ENCODE measurements around the gene ATG7.
"Not testable (repeated sequence)": the region's sequence is repeated elsewhere in the genome, so short reads cannot be mapped to it uniquely, and the experiment has no call there.

The ATG7 gene

DNA sequence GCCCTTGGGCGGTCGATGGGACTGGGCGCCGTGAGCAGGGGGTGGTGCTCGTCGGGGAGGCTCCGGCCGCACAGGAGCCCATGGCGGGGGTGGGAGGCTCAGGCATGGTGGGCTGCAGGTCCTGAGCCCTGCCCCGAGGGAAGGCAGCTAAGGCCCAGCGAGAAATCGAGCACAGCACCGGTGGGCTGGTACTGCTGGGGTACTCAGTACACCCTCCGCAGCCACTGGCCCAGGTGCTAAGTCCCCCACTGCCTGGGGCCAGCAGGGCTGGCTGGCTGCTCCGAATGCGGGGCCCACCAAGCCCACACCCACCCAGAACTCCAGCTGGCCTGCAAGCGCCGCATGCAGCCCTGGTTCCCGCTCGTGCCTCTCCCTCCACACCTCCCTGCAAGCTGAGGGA lies 239.4 kb downstream of the ATG7 start:
- DNase-seq, result not testable (repeated sequence)

DNA sequence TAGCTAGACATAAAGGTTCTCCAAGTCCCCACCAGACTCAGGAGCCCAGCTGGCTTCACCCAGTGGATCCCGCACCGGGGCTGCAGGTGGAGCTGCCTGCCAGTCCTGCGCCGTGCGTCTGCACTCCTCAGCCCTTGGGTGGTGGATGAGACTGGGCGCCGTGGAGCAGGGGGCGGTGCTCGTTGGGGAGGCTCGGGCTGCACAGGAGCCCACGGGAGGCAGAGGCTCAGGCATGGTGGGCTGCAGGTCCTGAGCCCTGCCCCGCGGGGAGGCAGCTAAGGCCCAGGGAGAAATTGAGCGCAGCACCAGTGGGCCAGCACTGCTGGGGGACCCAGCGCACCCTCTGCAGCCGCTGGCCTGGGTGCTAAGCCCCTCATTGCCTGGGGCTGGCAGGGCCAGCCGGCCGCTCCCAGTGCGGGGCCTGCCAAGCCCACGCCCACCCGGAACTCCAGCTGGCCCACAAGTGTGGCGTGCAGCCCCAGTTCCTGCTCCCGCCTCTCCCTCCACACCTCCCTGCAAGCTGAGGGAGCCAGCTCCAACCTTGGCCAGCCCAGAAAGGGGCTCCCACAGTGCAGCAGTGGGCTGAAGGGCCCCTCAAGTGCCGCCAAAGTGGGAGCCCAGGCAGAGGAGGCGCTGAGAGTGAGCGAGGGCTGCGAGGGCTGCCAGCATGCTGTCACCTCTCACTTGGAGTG lies 241.1 kb downstream of the ATG7 start:
- not testable (repeated sequence) for DNase-seq

DNA sequence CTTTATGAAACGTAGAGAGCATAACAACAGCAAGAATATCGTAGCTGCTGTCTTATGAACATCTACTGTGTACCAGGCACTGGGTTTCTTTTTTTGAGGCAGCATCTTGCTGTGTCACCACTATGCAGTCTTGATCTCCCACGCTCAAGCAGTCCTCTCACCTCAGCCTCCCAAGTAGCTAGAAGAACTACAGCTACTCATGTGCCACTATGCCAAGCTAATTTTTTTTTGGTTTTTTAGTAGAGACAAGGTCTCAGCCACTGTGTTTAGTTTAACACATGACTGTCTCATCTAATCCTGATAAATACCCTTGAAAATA lies 241.6 kb downstream of the ATG7 start:
- DNase-seq, result no peak

DNA sequence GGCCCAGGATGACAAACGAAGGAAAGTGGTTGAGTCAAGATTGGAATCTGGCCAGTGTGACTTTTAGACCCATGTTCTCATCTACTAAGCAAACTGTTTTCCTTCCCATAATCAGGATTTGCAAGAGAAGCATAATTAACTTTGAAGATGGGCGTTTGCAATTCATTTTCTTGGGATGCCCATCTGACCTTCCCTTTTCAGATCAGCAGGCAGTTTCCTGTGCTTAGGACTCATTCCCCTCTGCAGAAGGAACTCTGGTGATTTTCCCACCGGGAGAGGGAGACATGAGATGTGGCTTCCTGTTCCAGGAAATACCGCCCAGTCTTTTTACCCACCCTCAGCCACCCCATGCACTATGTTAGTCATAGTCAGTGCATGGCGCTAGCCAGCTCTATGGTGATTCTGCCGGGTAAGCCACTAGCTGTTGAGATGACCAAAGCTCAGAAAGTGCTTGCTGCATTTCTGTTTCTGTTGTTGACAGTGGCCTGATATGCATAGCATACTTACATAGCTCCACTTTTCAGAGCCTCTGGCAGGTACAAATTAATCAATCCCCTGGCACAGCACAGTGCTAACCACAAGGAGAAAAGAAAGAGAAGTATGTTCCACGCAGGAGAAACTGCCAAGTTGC lies 242.1 kb downstream of the ATG7 start:
- no peak for DNase-seq

DNA sequence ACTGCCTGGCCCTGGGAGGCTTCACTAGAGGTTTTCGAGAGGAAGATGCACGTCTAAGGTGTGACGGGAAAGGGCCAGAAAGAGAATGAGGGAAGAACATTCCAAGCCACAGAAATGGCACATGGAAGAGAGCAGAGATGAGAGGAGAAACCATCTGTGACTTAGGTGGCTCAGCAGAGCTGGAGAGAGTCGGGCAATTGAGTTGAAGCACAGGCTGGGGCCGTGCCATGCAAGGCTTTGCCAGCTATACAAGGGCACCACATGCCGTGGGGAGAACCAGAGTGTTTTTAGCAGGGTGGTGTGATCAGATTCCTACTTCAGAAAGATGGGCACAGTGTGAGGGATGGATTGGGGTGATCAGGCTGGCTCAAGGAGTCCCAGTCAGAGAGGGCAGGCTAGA lies 245.4 kb downstream of the ATG7 start:
- DNase-seq, result no peak

DNA sequence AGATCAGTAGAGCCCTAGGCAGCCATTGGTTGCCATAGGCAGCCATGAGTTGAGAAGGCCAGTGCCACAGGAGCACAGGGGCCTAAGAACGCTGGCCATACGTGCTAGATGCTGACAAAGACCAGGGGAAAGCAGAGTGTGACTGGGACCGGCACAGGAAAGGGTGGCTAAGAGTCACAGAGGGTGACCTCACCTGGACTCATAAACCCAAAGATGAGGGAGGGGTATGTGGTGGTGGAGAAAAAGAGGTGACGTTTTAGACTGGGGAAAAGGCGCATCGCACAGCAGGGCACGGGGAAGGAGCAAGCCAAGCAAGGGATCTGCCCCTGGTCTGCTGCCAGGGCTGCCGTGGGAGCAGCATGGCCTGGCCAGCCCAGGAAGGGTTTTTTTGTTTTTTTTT lies 249.0 kb downstream of the ATG7 start:
- DNase-seq, result no peak

DNA sequence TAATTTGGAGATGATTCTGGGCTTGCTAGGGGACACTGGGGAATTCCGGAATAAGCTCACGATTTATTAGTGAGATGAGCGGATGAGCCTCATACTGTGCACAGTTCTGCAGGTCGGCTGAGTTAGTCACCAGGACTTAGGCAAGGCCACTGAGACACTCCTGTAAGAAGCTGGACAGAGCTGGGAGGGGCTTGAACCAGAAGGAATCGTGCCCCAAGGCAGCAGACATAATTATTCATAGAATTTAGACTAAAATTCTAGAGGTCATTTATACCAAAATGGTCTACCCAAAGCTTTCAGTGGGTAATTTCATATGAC lies 250.2 kb downstream of the ATG7 start:
- DNase-seq, result no peak

DNA sequence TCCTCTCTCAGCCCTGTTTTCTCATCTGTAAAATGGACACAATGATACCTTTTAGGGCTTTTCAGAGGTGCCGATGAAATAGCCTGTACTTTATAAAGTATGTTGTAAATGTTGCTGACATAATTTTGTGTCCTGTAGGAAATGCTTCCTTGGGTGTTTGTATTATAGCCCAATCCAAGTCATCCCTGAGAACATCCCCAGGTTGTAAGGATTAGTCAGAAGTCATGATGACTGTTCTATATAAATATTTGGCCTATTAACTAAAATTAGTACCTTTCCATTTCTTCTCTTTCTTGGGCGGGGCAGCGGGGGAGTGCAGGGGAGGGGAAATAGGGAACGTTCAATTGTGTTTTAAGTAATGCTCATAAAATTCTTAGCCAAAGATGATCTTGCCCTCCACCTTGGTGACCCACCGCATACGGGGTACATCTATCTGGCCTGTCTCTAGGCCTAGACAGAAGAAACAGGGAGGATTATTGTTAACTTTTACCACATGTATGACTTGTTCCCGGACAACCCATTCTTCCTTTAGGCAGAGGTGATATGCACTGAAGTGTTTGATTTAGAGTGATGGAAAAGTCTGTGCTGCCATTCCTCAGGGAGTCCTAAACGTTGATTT lies 250.9 kb downstream of the ATG7 start:
- no peak for DNase-seq

DNA sequence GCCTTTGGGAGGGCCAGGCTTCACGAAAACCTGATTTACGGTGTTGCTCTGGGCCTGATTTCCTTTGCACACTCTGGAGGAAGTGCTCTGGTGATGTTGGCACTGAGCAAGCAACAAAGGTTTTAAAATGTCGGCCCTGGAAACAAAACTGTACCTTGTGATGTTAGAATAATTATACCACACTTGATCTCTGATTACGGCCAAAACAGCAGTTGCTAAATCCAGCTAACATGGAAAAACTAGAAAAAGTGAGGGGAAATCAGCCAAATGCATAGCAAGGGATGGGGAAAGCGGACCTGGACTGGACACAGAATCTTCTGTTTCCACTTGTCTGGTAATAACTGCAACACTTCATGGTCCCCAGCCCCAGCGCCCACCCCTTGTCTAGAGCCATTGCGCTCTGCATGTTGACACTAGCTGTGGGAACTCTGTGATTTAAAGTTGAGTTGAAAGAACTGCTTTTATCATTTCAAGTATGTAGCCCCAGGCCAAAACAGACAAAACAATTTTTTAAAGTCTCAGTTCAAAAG lies 251.4 kb downstream of the ATG7 start:
- peak; percentile 6 for DNase-seq

DNA sequence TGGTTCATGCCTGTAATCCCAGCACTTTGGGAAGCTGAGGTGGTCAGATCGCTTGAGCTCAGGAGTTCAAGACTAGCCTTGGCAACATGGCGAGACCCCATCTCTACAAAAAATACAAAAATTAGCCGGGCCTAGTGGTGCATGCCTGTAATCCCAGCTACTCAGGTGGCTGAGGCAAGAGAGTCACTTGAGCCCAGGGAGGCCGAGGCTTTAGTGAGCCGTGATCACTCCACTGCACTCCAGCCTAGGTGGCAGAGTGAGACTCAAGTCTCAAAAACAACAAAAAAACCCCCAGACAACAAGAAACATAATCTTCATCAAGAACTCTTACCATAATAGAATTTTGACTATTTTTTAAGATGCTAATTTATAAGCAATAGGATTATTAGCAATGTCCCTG lies 253.9 kb downstream of the ATG7 start:
- not testable (repeated sequence) for DNase-seq

DNA sequence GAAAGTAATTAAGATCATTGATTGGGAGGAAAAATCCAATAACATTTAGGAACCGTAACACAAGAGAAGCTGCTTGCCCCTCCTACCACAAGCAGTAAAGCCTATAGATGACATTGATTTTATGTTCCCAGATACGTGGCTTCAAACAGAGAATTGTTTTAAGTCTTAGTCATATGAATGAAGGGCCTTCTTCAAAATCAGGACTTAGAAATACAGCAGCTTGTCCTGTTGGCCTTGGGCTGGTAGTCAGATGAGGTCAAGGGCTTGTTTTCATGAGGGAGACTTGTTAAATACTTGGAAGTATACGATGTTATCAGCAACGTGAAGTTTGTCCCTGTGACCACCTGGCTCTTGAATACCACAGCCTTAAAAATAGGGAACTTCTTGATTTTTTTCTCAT lies 257.1 kb downstream of the ATG7 start:
- DNase-seq, result no peak

DNA sequence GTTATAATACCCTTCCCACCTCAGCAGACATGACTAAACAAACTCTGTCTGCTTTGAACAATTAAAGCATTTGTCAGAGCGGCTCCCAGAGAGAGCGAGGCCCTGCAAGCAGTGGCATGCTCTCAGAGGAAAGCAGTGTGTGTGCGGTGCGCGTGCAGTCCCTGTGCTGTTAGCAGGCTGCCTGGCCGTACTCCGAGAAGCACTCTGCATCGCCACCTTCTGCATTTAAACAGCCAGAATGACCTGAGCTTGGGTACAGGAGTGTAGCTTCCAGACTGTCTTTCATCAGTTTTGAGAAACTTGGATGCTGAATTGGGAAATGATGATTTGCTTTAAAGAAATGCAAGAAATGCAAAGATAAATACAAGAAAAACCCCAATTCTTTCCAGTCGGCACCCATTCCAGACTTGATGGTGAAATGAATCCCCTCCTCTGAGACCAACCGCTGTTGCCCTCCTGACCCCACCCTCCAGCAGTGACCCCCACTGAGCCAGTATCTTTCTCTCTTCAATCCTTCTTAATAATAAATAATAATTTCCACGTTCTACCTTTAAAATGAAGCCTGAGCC lies 258.0 kb downstream of the ATG7 start:
- peak; percentile 67 for DNase-seq

DNA sequence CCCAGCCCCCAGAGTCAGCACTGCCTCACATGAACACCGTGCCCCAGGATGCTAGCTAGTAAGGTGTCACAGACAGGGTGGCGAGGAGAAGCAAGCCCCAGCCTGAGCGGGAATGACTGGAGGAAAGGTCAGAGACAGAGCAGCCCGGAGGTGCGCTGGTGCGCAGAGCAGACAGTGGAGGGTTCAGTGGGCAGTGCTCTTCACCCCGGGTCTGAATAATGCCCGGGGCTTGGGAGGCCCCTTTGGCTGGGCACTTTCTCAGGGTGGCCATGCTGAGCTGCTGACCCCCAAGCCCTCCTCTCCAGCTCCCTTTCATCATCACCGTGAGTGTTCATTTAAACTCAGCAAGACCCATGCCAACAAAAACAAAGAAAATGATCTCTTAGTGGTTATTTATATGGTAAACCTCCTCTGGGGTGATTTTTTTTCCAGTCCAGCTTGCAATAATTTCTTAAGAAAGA lies 260.8 kb downstream of the ATG7 start:
- DNase-seq, result no peak

DNA sequence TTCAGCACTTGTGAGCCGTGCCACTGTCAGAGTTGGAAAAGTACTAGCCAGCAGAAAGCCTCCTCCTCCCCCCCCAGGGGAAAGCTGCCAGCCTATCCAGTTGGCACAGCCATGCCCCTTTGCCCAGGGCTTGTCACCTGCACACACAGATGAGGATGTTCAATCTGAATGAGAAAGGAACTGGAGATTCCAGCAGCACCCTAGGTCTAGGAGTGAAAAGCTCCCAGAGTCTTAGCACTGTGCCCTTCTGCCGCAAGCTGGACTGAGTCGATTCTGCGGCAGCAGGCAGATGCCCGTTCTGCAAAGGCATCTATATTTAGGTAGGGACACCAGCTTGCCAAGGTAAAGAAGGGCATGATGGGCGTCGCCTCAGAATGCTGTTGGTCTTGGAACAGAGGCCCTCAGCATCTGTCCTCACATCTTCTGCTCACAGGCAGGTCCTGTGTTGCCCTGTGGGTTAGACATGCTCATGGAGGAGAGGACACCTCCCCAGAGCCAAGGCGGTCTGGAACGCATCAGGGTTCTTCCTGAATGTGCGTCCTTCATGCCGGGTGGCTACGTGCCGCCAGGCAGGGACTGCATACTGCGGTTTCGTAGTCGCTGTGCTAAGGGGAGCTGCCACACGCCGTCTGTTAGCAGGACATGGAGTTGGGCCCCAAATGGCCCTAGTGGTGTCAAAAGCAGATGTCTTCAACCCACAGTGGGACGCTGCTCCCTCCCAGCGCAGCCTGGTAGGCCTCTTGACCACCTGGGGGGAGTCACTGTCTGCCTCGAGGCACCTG lies 262.0 kb downstream of the ATG7 start:
- DNase-seq, result no peak

DNA sequence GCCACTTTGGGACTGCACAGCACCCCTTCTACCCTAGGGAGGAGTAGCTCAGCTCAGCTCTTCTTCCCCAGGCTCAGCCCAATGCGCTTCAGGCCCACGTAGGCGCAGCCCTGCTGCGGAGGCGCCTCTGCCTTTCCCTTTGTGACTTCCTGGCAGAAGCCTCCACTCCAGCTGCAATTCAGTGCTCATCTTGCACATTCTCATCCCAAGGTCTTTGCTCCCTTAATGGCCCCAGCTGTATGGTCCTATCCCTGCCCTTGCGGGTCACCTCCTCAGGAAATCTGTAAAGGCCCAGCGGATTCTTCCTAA lies 262.6 kb downstream of the ATG7 start:
- no peak for DNase-seq

DNA sequence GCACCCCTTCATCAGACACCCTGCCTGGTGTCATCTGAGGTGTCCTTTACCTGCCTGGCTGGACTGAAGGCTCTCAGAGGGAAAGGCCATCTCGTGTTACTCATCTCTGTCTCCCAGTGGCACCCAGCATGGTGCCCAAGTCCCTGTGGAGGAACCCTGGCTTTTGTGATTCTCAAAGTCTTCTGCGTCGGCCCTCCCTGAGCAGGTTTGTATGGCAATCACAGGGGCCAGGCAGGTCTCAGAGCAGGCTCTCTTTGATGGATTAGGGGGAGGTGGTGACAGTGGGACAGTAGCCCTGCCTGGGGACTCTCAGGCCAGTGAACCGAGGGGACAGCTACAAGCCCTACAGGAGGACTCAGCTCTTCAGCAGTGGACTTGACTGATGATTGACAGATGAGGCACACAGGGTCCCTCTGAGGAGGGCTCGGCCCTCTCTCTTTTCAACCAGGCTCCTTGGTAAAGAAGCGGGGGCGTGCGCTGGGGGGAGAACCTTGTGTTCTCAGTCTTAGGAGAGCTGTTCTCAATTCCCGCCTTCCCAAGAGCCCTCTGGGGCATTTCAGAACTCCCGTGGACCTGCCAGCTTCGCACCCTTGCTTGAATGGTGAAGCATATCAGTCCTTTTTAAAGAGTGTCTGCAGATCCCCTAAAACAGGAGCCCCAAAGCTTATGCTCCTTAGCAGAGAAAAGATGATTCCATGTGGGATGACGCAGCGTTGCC lies 263.2 kb downstream of the ATG7 start:
- DNase-seq, result no peak

DNA sequence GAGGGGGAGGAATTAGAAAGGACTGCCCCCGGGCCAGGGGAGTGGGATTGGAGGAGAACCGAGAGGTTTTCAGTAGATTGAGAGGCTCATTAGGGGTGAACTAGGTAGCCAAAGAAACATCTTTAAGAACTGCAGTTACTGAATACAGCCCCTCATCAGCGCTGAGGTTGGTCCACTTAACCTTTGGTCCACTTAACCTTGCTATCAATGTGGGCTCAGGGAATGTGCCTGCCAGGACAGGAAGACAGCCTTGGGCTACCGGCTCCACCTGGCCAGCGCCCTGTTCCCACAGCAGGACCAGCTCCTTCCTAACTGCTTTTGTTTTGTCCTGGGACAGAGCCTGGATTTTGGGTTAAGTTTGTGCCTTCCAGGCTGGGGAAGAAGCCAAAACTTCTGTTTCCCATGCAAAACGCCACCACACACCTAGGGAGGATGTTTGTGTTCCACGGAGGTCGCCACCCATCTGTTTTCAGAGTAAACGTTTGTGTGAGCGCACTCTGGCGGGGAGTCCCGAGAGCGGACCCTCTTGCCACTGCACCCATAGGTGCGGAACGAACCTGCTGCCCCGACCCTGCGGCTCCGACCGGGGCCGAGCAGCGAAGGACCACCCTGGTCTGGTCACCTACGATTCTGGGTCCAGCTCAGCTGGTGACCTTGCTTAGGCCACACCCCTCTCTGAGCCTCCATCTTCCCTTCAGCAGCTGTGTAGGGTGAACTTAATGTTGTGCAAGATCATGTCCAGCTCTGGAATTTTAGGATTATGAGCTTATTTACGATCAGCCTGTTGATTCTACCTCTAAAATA lies 264.1 kb downstream of the ATG7 start:
- DNase-seq, result no peak

DNA sequence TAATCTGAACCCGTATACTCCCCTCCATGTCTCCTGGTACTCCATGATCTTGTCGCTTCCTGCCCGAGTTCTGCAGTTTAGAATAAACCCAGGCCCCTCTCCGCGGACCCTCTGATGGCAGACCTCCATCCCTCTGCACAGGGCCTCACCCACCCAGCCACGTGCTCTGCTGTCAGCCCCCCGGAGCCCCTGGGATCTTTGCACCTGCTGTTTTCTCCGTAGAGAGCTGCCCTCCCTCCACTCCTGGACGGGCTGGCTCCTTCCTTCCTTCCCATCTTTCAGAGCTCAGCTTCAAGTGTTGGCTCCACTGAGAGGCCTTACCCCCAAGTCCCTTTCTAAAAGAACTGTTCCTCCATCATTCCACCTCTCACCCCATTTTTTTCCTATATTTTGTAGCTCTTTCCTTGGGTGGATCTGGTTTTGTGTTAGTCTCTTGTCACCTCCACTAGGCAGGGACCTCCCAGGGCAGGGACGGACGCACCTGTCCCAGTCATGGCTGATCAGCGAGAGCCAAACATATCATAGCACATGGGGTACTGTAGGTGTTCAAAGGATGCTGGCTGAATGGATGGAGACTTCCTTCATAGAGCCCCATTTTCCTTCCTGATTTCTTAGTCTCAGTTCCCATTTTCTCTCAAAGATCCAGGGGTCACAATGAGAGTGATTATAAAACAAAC lies 264.9 kb downstream of the ATG7 start:
- DNase-seq, result no peak

DNA sequence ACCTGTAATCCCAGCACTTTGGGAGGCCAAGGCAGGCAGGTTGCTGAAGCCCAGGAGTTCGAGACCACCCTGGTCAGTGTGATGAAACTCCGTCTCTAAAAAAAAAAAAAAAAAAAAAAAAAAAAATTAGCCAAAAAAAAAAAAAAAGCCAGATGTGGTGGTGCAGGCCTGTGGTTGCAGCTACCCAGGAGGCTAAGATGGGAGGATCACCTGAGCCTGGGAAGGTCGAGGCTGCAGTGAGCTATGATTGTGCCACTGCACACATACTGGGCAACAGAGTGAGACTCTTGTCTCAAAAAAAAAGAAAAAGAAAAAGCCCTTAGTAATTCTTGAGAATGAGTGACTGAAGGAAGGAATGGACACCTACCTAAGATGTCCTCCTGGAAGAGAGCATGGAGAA lies 266.4 kb downstream of the ATG7 start:
- DNase-seq, result no peak

DNA sequence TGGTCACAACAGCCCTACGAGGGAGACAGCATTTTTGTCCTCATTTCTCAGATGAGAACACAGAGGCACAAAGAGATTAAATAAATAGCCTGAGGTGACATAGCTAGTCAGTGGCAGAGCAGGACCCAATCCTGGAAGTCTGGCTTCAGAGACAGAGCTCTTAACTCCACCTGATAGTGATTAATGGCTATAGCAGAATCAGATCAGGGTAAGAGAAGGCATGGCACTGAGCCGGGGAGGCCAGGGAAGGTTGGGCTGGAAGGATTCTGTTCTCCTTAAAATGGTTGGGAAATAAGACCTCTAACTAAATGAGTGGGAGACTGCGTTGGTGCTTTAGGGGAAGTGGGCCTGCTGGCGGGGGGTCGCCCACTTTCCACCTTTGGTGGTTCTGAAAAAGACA lies 267.0 kb downstream of the ATG7 start:
- no peak for DNase-seq

DNA sequence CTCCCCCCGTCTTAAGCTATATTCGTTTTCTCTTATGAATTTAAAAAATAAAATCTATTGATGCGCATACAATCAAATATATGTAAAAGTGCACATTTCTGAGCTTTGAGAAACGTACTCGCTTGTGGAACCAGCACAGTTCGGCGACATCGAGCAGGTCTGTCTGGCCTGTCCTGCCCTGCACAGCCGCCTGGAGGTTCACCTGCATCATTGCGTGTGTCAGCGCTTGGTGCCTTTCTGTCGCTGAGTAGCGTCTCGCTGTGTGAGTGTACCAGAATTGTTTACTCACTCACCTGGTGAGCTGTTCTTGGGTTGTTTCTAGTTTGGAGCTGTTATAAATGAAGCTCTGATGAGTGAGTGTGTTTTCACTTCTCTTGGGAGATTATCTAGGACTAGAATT lies 267.5 kb downstream of the ATG7 start:
- no peak for DNase-seq
